ENCODE measurements around the gene SRD5A2. TPM values are rescaled to one million over a fixed set of nuclear protein-coding genes. Genes with fewer than 3 reads are reported as not detected.

The SRD5A2 gene, protein sequence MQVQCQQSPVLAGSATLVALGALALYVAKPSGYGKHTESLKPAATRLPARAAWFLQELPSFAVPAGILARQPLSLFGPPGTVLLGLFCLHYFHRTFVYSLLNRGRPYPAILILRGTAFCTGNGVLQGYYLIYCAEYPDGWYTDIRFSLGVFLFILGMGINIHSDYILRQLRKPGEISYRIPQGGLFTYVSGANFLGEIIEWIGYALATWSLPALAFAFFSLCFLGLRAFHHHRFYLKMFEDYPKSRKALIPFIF
- total RNA-seq: under 1 TPM in 1 of 2 experiments, not detected in 1; 0.04 TPM

DNA sequence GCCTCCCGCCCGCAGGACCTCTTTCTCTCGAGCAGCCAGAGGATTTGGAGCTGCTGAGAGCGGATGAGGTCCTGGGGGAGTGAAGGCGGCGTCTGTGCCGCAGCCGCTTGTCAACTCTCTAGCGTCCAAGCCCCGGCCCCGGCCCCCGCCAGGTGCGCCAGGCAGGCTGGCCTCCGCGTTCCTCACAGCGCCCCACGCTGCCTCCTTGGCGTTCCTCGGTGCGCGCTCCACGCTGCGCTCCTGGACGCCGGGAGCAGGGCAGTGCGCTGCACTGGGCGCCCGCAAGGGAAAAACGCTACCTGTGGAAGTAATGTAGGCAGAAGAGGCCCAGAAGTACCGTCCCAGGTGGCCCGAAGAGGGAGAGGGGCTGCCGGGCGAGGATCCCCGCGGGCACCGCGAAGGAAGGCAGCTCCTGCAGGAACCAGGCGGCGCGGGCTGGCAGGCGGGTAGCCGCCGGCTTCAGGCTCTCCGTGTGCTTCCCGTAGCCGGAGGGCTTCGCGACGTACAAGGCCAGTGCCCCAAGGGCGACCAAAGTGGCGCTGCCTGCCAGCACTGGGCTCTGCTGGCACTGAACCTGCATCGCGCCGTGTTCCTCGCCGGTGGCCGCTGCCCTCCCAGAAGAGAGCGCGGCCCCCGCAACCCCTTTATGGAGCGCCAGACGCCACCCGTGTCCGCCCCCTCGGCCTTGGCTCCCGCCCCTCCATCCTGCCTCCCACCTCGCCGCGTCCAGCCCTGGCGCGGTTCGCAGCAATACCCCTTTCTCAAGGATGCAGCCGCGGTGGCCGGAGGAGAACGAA lies at the start of gene SRD5A2:
SRD5A2 (minus strand) TSS at position 618 of the 797 bp plus-strand sequence; CDS start at position 580, 38 bp downstream.
- POLR2A ChIA-PET: no interaction called here
- CTCF ChIA-PET: no interaction called here

DNA sequence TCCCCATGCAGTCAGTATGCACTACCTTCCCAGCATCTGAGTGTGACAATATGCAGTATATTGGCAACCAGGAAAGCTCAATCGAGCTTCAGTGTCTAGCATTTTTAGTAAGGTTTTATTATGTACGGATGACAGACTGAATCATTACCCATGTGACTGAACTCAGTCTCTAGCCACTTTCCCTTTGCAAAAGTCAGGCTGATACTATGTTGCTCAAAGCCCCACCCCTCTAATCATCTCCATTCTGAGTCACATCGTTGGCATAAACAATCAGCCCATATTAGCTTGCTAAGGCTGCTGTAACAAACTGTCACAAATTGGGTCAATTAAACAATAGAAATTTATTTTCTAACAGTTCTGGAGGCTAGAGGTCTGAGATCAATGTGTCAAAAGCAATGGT lies 25.8 kb upstream of the SRD5A2 start:
- CTCF ChIA-PET: no interaction called here
- POLR2A ChIA-PET: no interaction called here

DNA sequence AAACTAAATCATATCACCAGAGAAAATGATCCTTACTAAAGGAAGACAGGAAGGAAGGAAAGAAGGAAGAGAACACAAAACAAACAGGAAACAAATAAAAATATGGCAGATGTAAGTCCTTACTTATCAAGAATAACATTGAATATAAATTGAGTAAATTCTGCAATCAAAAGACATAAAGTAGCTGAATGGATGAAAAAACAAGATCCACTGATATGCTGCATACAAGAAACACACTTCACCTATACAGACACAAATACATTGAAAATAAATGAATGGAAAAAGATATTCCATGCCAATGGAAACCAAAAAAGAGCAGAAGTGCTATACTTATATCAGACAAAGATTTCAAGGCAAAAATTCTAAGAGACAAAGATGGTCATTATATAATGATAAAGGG lies 18.0 kb upstream of the SRD5A2 start:
- CTCF ChIA-PET: no interaction called here
- POLR2A ChIA-PET: no interaction called here

DNA sequence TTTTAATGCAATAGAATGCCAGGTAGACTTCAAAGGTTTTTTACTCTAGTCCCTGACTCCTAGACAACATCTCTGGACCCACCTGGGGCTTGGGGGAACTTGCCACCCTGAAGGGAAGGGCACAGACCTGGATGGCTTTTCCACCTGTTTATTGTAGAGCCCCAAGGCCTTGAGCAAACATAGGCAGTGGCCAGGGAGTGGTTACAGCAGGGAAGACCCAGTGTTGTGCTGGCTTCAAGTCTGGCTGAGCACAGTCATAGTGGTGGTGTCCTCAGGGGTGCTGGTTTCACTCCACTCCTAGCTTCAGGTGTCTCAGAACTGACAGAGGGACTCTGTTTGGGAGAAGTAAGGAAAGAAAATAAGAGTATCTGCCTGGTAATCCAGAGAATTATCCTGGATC lies 5.5 kb upstream of the SRD5A2 start:
- CTCF ChIA-PET: no interaction called here
- POLR2A ChIA-PET: no interaction called here

DNA sequence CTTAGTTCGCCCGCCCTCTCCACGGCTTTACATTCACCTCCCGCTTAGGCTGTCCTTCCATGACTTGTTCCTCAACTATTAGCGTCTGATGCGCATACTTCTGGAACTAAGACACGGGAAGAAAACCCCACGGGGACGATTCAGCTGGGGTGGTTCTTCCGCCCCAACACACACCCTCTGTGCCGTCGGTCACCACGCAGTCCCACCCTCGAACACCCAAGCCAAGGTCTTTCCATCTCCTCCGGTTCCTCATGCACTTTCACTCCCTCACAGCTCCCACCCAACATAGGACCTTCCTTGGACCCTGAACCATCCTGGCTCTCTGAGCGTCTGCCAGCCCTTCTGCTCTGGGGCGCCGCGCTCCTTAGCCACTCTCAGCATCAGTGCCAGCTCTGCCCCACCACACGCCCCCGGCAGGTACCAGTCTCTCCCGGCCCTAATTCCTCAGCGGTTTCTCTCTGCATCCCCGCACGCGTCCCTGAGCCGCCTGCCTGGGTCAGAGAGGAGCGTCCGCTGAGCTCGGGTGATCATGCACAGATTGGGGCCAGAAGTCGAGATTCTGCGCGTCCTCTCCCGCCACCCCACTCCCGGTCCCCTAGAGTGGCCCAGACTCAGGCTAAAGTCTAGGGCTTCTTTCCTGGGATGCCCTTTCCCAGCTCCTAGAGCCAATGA lies 522 bp upstream of the SRD5A2 start:
- POLR2A ChIA-PET: no interaction called here

DNA sequence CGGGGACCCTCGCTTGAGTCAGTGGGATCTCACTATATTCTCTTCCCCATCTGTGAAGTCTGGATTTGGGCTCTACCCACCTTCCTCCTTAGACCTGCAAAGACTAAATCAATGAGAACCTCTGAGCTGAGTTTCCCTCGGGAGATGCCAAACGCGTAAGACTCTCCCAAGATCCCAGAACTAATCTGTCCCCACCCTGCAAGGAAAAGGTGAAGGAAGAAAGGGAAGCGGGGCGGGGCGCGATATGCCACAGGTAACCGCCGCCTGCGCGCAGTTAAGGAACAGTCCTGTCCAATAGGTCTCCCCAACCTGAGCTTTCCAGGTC lies 780 bp downstream of the SRD5A2 start:
- ChIA-PET CTCF (no interaction called here), POLR2A (no interaction called here)

More for the DNA sequence above, 522 bp upstream of the SRD5A2 start:
- CTCF ChIA-PET: no interaction called here

DNA sequence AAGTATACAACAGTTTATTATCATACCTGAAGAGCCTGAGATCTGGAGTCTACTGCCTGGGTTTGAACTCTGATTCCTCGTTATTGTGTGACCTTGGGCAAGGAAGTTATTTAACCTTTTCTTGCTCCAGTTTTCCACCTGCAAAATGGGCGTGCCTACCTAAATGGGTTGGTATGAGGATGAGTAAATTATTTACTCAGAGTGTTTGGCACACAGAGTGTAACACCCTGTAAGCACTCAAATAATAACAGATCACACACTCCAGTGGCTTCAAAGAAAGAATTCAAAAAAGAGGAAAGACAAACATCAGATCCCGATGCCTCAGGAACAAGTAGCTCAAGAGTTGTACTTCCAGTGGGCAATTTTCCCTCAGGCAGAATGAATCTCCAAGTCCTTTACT lies 2.4 kb downstream of the SRD5A2 start:
- ChIA-PET POLR2A (no interaction called here), CTCF (no interaction called here)

DNA sequence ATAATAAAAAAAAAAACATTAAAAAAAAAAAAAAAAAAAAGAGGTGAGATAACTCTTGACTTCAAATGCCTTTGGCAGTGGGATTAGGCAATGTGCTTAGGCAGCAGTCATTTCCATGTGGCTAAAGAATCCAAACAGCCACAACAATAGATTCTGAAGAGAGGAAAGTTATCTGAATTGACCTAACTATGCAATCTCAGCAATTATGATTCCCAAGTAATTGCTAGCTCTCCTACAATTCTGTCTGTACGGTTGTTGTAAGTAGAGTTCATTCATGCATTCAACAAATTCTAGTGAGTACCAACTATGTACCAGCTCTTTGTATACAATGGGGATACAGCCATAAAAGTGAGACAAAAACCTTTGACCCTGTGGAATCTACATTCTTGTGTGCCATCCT lies 3.6 kb downstream of the SRD5A2 start:
- CTCF ChIA-PET: no interaction called here
- POLR2A ChIA-PET: no interaction called here

DNA sequence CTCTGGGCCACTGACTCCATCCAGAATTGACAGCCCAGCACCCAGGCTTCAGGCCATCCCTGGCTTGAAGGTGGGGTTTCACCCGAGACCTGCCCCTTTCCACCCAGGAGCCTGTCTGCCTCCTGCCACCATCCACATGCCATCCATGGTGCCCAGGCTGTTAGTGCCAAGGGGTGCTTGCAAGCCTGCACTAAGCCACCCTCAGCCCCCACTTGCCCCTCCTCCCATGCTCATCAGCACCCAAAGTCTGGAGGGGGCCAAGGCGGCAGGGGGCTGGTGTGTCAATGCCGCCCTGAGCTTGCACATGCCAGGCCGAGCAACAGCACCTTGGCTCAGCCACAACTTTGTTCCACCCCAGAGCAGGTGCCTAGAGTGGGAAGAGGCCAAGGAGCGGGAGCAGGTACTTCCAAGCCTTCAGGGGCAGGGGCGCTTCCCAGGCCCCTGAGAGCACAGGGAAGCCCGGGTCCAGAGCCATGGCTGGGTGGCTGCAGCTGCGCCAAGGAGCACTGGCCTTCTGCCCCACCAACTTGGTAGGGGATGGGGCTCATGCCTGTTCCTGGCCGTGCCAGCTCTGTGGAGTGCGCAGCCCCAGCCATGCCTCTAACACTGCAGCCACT lies 12.0 kb downstream of the SRD5A2 start:
- POLR2A ChIA-PET: no interaction called here
- CTCF ChIA-PET: no interaction called here

DNA sequence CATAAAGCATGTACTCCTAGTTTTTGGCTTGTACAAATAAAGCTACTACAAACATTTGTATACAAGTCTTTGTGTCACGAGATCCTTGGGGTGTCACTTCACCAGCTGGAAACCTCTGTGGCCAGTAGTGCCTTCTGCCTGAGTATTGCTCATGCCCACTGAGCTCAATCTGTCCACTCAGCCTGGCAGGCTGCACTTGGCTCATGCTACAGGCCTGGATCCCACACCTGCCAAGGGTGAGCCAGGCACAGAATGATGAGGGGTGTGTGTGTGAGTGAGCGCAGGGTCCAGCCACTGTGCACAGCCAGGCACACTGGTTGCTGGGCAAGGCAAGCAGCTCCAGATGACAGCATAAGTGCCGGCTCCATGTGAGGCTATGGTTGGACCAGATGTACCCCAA lies 13.1 kb downstream of the SRD5A2 start:
- POLR2A ChIA-PET: no interaction called here
- CTCF ChIA-PET: no interaction called here

DNA sequence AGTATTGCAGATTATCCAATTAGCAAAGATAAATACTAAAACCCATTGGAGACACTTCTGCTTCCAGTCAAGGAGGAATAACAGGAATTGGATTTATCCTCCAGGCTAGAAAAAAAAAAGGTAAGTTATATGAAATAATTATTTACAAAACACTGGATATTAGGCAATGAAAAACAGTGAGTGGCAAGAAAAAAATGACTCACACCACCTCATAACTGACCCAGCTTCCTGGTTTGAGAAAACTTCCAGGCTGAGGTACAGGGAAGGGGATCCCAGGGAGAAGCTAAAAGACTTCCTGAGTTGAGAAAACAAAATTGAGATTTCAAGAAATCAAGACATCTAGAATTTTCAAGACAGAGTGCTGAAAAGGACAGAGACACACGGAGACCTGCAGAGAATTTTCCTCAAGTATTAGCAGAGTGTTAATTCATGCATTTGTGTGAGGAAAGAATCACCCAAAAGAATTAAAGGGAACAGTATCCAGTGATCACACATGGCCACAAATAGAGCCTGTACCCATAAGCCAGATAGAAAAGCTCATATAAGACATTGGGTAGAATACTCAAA lies 17.4 kb downstream of the SRD5A2 start:
- ChIA-PET CTCF (no interaction called here), POLR2A (no interaction called here)

DNA sequence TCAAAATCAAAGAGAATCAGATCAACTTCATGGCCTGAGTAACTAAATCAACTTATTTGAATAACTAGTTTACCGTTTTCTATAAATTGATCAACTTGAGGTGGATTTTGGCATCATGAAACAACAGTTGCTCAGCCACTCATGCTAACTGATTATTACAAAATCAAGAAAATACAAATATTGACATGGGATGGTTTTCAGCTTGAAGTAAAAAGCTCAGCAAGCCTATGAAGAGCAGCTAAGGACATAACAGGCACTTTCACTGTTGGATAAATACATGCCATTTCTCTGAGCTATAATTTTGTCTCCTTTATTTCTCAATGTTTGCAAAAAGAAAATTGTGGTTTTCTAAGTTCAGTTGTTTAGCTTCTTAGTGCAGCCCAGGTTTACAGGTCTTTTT lies 18.9 kb downstream of the SRD5A2 start:
- CTCF ChIA-PET: no interaction called here
- POLR2A ChIA-PET: no interaction called here

DNA sequence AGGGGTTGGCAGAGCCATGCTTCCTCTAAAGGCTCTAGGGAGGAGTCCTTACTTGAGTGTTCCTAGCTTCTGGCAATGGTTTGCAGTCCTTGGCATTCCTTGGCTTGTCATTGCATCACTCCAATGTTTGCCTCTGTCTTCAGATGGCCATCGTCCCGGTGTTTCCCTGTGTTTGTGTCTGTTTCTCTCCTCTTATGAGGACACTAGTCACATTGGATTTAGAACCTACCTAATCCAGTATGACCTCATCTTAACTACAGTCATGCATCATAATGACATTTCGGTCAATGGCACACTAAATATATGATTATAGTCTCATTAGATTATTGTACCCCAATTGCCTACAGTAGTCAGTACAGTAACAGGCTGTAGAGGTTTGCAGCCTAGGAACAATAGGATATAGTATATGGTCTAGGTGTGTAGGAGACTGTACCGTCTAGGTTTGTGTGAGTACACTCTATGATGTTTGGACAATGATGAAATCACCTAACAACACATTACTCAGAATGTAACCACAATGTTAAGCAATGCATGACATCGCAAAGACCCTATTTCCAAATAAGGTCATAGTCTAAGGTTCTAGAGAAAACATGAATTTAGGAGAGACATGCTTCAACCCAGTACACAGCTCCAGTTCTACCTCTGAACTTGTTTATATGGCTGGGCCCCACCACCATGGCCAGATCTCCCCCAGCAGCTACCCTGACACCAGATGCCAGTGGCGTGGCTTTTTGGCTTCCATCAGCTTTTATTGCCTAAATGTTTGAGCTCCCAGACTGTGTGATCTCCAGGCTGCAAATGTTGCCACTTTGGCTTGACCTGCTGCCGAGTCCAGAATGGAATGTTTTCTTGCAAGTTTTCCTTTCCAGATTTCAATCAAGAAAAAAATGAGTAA lies 22.1 kb downstream of the SRD5A2 start:
- ChIA-PET CTCF (no interaction called here), POLR2A (no interaction called here)

DNA sequence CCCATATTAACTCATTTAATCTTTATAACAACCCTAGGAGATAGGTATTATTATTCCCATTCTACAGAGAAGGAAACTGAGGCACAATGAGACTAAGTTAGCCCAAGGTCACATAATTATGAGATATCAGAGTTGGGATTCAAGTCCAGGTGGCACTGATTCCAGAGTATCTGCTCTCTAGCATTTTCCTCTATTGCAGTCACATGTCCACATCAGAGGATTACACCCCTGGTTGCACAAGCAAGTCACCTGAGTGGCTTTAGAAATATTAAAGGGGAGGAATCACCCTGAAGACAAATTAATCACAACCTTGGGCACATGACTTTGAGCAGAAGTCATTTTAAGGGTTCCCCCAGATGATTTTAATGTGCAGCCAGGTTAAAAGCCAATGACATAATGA lies 23.8 kb downstream of the SRD5A2 start:
- ChIA-PET POLR2A (no interaction called here), CTCF (no interaction called here)

DNA sequence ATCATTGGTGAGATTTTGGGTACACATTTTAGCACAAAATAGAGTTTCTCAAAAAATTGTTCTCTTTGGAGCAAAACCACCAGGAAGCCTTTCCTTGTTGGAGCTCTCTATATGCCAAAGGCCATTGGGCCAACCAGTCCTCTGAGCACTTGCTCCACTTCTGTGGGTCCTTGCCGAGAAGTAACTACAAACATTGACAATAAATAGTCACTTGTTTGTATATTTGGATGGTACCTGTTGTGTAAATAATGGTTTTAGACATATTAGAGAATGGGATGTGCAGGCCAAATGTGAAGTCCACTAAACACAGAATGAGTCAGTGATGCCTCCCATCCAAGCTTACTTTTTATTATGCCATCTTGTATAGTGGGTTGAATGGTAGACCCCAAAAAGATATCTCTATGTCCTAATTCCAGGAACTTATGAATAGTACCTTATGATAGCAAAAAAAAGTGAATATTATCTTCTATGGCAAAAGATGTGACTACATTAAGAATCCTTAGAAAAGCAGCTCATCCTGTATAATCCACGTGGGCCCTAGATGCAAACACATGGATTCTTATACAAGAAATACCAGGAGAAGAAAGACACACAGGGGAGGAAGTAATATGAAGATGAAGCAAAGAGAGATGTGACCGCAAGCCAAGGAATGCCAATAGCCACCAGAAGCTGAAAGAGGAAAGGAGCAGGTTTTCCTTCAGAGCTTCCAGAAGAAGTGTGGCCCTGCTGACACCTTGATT lies 24.6 kb downstream of the SRD5A2 start:
- ChIA-PET CTCF (no interaction called here), POLR2A (no interaction called here)

DNA sequence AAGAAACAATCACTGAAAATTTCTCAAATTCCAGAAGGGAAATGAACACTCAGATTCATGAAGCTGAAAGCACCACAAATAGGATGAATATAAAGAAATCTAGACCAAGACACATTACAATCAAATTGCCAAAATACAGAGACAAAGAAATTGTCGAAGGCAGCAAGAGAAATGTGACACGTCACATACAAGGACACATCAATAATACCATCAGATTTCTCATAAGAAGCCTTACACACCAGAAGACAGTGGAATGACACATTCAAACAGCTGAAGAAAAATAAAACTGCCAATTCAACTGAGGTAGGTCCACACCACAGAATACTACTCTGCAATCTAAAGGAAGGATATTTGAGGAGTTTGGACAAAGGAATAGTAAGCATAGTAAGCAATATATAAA lies 27.4 kb downstream of the SRD5A2 start:
- CTCF ChIA-PET: no interaction called here
- POLR2A ChIA-PET: no interaction called here

DNA sequence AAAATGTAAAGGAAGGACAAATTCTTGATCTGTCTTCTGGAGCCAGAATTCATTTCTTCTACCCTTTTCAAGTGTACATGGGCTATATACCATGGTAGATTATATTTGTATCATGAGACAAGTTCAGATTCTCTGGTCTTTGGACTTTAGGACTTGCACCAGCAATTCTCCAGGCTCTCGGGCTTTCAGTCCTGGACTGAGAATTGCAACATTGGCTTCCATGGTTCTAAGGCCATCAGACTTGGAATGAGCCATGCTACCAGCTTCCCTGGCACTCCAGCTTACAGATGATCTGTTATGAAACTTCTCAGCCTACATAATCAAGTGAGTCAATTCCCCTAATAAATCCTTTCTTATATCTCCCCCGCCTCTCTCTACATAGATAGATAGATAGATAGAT lies 33.3 kb downstream of the SRD5A2 start:
- ChIA-PET CTCF (no interaction called here), POLR2A (no interaction called here)

DNA sequence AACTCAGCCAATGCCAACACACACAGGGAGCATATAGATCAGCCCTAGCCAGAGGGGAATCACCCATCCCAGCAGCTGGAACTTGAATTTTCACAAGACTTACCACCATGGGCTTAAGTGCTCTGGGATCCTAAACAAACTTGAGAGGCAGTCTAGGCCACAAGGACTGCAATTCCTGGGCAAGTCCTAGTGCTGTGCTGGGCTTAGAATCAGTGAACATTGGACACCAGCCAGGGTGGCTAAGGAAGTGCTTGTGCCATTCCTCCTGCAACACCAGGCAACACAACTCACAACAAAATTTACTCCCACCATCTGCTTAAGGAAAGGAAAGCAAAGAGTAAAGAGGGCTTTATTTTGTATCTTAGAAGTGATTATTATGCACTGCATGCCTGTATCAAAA lies 38.9 kb downstream of the SRD5A2 start:
- ChIA-PET CTCF (no interaction called here), POLR2A (no interaction called here)

DNA sequence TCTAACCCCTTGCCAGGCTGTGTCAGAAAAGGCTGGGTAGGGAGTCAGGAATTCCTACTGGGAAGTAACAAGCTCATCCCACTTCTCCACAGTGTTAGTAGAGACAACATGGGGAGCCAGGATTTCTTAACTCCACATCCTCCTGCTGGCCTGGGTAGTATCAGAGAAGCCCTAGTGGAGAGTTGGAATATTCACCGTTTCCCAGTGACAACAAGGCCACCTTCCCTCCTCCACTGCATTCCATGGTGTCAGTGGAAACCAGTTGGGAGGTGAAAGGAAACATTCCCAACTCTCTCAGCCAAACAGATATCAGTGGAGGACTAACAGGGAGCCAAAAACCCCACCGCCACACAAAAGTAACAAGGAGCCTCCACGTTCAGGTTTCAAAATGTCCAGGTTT lies 41.2 kb downstream of the SRD5A2 start:
- ChIA-PET POLR2A (no interaction called here), CTCF (no interaction called here)

All from activated CD8-positive, alpha-beta memory T cell treated with anti-CD3 and anti-CD28 coated beads for 36 hours (primary cell).